GM21576 (cell line): ENCODE data around the gene PRSS48.
"Not testable (repeated sequence)": the region's sequence is repeated elsewhere in the genome, so short reads cannot be mapped to it uniquely, and the experiment has no call there.

ENCODE experiments used
- ATAC-seq: cut with Tn5 transposase; IDR thresholded peaks from one replicate; pipeline ENCODE4 v1.9.1; 2021; ENCODE audit warnings: mild to moderate bottlenecking, moderate library complexity; ENCODE audit not compliant: unreplicated experiment

The PRSS48 gene

DNA sequence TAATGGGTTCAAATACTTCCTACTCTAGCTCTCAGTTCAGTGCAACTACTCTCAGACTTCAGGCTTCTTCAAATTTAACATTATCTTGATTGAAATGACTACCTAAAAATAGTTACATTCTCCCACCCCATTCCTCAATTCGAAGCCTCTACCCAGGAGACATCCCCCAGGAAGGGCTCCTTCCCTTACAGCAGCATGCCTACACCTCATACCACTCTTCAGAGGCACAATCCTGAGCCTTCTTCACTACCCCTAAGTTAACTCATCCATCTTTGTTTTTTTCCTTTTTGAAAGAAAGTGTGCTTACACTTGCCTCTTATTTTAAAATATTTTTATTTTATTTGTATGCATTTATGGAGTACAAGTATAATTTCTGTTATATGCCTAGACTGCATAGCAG, 17.2 kb upstream of the PRSS48 start:
- ATAC-seq, result no peak

- no peak for ATAC-seq
Measured at GRCh38 chr4:151260526-151260925, 16.4 kb upstream of the PRSS48 start.

GRCh38 chr4:151263455-151263854, 13.5 kb upstream of the PRSS48 start:
- no peak for ATAC-seq

DNA sequence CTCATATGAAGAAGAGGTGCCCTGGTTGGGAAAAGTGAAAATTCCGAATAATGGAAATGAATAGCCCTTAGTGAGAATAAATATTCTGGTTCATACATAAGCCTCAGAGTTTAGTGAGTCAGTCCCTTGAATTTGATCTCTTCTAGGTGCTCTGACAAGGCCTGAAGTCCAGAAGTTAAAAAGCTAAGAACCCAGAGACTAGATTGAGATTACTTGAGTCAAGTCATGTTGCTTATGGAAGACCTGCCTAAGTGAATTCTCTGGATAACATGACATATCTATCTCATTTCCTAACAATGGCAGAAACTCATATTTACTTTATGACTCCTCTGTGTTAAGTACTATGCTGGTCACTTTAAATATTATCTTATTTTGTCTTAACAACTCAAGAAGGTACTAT, 10.5 kb upstream of the PRSS48 start:
- ATAC-seq, result no peak

- ATAC-seq, result no peak
Measured at GRCh38 chr4:151267104-151267503, 9.9 kb upstream of the PRSS48 start.

DNA sequence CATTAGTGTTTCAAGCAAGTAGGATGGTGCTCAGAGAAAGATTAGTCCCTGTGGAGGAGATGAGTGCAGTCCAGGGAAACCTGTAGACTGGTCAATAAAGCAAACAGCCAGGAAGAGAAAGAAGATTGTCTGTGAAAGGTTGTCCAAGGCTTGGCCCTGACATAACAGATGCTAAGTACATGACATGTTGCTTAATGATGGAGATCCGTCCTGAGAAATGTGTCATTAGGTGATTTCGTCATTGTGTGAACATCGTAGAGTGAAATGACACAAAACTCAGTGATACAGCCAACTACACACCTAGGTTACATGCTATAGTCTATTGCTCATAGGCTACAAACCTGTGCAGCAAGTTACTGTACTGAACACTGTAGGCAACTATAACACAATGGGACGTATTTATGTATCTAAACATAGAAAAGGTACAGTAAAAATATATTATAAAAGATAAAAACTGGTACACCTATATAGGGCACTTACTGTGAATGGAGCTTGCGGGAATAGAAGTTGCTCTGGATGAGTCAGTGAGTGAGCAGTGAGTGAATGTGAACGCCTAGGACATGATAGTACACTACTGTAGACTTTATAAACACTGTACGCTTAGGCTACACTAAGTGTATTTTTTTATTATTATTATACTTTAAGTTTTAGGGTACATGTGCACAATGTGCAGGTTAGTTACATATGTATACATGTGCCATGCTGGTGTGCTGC, 9.0 kb upstream of the PRSS48 start:
- no peak for ATAC-seq

DNA sequence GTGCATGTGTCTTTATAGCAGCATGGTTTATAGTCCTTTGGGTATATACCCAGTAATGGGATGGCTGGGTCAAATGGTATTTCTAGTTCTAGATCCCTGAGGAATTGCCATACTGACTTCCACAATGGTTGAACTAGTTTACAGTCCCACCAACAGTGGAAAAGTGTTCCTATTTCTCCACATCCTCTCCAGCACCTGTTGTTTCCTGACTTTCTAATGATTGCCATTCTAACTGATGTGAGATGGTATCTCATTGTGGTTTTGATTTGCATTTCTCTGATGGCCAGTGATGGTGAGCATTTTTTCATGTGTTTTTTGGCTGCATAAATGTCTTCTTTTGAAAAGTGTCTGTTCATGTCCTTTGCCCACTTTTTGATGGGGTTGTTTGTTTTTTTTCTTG, 8.1 kb upstream of the PRSS48 start:
- ATAC-seq, result not testable (repeated sequence)

GRCh38 chr4:151284534-151285245, 7.7 kb downstream of the PRSS48 start:
- ATAC-seq, result no peak

GRCh38 chr4:151287409-151287808, 10.4 kb downstream of the PRSS48 start:
- ATAC-seq, result no peak

- ATAC-seq, result no peak
Measured at GRCh38 chr4:151291485-151291884, 14.5 kb downstream of the PRSS48 start.

DNA sequence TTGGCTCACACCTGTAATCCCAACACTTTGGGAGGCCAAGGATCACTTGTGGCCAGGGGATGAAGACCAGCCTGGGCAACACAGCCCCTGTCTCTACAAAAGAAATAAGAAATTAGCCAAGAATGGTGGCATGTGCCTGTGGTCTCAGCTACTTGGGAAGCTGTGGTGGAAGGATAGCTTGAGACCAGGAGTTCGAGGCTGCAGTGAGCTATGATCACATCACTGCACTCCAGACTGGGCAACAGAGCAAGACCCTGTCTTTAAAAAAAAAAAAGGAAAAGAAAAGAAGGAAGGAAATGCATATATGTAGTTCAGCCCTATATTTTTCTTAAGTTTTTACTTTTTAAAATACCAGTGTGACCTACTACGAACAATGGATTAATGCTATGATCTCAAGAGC, 15.1 kb downstream of the PRSS48 start:
- ATAC-seq, result no peak

DNA sequence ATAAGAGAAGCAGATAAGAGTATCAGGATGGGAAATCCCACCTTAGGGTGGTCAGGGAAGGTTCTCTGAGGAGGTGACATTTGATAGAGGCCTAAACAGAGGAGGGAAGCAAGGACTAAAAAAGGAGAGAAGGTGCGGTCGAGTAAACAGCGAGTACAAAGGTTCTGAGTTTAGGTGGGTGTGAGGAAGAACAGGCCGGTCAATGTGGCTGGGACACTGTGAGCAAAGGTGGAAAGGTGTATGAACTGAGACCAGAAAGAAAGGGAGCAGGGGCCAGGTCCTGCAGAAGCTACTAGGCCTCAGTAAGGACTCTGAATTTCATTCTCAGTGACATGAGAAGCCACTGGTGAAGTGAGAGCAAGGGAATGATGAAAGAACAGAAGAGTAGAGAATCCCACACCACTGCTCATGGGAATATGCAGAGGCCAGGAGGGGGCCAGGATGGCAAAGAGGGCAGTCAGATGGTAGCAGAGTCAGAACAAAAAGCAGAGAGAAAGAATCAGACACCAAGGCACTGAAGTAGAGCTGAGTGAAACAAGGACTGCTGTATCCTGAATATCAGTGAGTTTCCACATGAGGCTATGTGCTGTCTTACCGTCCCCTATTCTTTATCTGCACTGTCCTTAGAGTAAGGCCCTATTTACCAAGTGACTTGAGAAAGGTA, 18.0 kb downstream of the PRSS48 start:
- no peak for ATAC-seq

DNA sequence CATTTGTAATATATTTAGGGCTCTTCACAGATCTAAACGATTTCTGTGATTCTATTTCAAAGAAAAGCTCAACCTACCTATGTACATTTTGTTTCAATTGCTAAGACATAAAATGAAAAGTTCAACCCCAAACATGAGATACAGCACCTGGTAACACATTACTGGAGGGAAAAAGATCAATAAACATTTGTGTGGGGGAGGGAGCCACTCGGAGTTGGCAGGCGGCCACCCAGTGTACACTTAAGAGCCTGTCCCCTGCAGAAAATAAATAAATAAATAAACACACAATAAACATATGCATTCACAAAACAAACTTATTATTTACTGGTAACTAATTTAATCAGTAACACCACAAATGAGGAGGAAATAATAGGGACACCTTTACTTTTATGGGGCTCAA, 19.3 kb downstream of the PRSS48 start:
- ATAC-seq, result no peak

DNA sequence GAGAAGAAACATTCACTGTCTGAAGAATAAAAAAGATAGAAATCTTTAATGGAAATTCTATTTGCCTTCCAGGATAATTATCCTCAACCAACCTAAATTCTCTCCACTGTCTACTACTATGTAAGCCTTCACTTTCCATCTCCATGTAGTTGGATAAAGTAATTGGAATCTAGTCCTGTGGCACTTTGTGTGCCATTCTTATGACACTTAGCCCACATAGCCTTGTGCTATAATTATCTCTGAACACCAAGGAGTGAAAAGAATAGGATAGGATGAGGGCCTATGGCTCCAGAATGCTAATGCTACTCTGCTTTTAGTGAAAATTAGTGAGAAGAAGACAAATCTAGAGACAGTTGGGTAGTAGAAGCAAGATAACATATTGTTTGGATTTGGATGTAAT, 20.2 kb downstream of the PRSS48 start:
- no peak for ATAC-seq

DNA sequence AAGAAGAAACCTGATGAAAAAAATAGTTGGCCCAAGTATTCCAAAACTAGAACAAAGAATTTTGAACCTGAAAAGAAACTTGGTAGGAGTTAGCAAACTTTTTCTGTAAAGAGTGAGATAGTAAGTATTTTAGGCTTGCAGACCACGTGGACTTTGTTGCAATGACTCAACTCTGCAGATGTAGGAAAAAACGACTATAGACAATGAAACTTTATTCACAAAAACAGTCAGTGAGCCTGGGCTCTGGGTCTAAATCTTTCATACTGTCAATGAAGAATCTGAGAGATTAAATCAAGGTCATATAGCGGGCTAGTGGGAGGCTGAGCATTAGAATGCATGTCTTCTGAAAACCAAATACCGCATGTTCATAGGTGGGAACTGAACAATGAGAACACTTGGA, 25.5 kb downstream of the PRSS48 start:
- no peak for ATAC-seq

- ATAC-seq, result no peak
Measured at GRCh38 chr4:151304226-151304625, 27.3 kb downstream of the PRSS48 start.

- ATAC-seq, result peak; percentile 74
Measured at GRCh38 chr4:151304755-151305154, 27.8 kb downstream of the PRSS48 start.

- no peak for ATAC-seq
Measured at GRCh38 chr4:151310124-151310728, 33.3 kb downstream of the PRSS48 start.

DNA sequence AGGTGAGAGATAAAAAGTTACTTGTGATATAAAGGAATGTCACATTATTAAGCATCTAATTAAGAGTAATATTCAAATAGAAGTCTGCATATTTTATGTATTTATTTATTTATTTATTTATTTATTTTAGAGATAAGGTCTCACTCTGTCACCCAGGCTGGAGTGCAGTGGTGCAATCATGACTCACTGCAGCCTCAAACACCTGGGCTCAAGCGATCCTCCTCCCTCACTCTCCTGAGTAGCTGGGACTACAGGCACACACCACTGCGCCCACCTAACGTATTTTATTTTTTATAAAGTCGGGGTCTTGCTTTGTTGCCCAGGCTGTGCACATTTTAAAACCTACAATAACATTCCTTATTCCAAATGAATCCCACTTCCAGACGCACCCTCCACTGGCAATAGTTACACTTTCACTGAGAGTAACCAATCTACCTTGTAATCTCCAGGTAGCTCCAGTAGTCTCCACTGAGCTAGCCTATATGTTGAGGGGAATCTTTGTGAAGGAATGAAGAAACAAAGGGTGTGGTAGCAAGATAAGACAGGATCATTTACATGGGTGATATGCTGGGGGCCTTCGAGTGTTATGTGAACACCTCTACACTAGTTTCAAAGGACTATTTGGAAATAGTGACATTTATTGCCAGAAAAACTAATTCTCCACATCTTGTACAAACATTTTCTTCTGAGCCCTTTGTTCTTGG, 36.5 kb downstream of the PRSS48 start:
- no peak for ATAC-seq

DNA sequence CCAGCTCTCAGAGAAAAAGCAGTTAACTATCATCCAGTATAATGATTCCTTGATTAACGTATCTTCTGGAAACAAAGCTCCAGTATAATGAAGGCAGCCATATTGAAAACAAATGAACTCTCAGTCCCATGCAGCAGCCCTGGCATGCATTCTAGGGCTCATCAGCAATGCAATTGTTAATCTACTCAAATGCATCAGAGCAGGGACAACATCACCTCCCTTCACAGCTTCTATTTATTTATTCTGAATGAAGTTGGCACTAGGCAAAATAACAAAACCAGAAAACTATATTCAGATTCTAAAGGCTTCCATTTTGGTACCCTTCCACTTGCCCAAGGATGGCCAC, 37.0 kb downstream of the PRSS48 start:
- ATAC-seq, result no peak

- no peak for ATAC-seq
Measured at GRCh38 chr4:151314479-151314878, 37.5 kb downstream of the PRSS48 start.
